ENCODE measurements around the gene EPS8L3. TPM values are rescaled to one million over a fixed set of nuclear protein-coding genes. Genes with fewer than 3 reads are reported as not detected.
A peak's percentile ranks its signal among the peaks of the same experiment; 100 is the strongest.

The EPS8L3 gene
- total RNA-seq, 1 experiment from 2014 or later: not detected

DNA sequence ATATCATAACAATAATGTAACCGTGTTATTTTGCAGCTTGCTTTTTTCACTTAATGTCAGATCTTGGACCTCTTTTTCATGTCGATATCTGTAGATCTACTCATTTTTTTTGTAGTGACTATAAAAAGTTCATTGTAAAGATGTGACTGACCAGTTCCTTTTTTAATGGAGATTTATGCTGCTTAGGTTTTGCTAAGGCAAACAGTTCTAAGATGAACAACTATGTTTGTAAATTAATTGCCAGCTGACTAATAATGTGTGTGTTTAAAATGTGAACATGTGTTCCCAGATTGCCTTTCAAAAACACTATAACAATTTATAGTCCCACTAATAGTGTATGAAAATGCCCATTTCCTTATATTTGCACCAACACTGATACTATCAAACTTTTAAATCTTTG, 18.1 kb upstream of the EPS8L3 start:
- Histone ChIP-seq H3K27me3 (ENCODE audit: control insufficient read depth, insufficient read depth, low read length) (no peaks in the 10 kb centered on the region), H3K9me3 (ENCODE audit: control insufficient read depth, insufficient read depth, low read depth, low read length) (no peaks in the 10 kb centered on the region), H3K4me3 (ENCODE audit: low read depth in 2 of 2, low read length in 2 of 2) (no peak overlapping the region), H3K27ac (ENCODE audit: low read length) (peak overlapping the region; percentile 93), H3K4me1 (ENCODE audit: control insufficient read depth, insufficient read depth, low read length) (peaks cover 63% of the 10 kb centered on the region), H3K36me3 (ENCODE audit: control insufficient read depth, insufficient read depth, low read length) (no peaks in the 10 kb centered on the region)
- in situ Hi-C loops (cut with HindIII; ENCODE audit: low pct_unique_long_range_greater_than_20kb, low sequenced_read_pairs): no loop called here
- intact Hi-C loops (cut with micrococcal nuclease; ENCODE audit: unreplicated experiment): no loop called here
- CTCF ChIA-PET: no interaction called here
- ATAC-seq: no peak
- BruUV-seq (replicated peaks): no TSS peak
- POLR2A ChIA-PET: no interaction called here
- DNase-seq (ENCODE audit: low read depth, low spot score): no peak
- TF ChIP-seq SIN3A (IDR thresholded peaks at IDR 0.05; ENCODE audit: borderline replicate concordance, insufficient read depth, low read depth, low read length): no peak
- TF ChIP-seq POLR2AphosphoS5 (IDR thresholded peaks at IDR 0.05; ENCODE audit: low read depth, low read length): no peak
- TF ChIP-seq, protein P1, sequence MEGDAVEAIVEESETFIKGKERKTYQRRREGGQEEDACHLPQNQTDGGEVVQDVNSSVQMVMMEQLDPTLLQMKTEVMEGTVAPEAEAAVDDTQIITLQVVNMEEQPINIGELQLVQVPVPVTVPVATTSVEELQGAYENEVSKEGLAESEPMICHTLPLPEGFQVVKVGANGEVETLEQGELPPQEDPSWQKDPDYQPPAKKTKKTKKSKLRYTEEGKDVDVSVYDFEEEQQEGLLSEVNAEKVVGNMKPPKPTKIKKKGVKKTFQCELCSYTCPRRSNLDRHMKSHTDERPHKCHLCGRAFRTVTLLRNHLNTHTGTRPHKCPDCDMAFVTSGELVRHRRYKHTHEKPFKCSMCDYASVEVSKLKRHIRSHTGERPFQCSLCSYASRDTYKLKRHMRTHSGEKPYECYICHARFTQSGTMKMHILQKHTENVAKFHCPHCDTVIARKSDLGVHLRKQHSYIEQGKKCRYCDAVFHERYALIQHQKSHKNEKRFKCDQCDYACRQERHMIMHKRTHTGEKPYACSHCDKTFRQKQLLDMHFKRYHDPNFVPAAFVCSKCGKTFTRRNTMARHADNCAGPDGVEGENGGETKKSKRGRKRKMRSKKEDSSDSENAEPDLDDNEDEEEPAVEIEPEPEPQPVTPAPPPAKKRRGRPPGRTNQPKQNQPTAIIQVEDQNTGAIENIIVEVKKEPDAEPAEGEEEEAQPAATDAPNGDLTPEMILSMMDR (IDR thresholded peaks at IDR 0.05): no peak
- TF ChIP-seq, protein P2, sequence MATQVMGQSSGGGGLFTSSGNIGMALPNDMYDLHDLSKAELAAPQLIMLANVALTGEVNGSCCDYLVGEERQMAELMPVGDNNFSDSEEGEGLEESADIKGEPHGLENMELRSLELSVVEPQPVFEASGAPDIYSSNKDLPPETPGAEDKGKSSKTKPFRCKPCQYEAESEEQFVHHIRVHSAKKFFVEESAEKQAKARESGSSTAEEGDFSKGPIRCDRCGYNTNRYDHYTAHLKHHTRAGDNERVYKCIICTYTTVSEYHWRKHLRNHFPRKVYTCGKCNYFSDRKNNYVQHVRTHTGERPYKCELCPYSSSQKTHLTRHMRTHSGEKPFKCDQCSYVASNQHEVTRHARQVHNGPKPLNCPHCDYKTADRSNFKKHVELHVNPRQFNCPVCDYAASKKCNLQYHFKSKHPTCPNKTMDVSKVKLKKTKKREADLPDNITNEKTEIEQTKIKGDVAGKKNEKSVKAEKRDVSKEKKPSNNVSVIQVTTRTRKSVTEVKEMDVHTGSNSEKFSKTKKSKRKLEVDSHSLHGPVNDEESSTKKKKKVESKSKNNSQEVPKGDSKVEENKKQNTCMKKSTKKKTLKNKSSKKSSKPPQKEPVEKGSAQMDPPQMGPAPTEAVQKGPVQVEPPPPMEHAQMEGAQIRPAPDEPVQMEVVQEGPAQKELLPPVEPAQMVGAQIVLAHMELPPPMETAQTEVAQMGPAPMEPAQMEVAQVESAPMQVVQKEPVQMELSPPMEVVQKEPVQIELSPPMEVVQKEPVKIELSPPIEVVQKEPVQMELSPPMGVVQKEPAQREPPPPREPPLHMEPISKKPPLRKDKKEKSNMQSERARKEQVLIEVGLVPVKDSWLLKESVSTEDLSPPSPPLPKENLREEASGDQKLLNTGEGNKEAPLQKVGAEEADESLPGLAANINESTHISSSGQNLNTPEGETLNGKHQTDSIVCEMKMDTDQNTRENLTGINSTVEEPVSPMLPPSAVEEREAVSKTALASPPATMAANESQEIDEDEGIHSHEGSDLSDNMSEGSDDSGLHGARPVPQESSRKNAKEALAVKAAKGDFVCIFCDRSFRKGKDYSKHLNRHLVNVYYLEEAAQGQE (IDR thresholded peaks at IDR 0.05; ENCODE audit: insufficient read depth in 1 of 2, low read depth in 2 of 2, low read length in 1 of 2): no peak
- TF ChIP-seq TCF7L2 (IDR thresholded peaks at IDR 0.05; ENCODE audit: low read depth, low read length): no peak

DNA sequence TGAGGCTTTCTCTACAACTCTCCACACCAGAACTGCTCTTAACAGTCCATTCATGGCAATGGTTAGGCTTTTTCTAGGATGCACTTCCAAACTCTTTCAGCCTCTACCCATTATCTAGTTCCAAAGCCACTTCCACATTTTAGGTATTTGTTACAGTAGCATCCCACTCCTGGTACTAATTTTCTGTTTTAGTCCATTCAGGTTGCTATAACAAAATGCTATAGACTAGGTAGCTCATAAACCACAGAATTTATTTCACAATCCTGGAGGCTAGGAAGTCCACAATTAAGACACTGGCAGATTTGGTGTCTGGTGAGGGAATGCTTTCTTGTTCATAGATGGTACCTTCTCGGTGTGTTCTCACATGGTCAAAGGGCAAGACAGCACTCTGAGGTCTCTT, 17.3 kb upstream of the EPS8L3 start:
- in situ Hi-C loops (cut with HindIII; ENCODE audit: low pct_unique_long_range_greater_than_20kb, low sequenced_read_pairs): no loop called here
- DNase-seq (ENCODE audit: low read depth, low spot score) (no peak), ATAC-seq (no peak)
- H3K27ac ChIP-seq (ENCODE audit: low read length): peak overlapping the region; percentile 93
- POLR2A ChIA-PET: no interaction called here
- BruUV-seq (replicated peaks): no TSS peak
- CTCF ChIA-PET: no interaction called here
- H3K4me3 ChIP-seq (ENCODE audit: low read depth in 2 of 2, low read length in 2 of 2): no peak overlapping the region
- H3K27me3 ChIP-seq (ENCODE audit: control insufficient read depth, insufficient read depth, low read length): no peaks in the 10 kb centered on the region
- H3K36me3 ChIP-seq (ENCODE audit: control insufficient read depth, insufficient read depth, low read length): no peaks in the 10 kb centered on the region
- intact Hi-C loops (cut with micrococcal nuclease; ENCODE audit: unreplicated experiment): no loop called here
- H3K4me1 ChIP-seq (ENCODE audit: control insufficient read depth, insufficient read depth, low read length): peaks cover 62% of the 10 kb centered on the region
- H3K9me3 ChIP-seq (ENCODE audit: control insufficient read depth, insufficient read depth, low read depth, low read length): no peaks in the 10 kb centered on the region
- TF ChIP-seq SIN3A (IDR thresholded peaks at IDR 0.05; ENCODE audit: borderline replicate concordance, insufficient read depth, low read depth, low read length) (no peak), POLR2AphosphoS5 (IDR thresholded peaks at IDR 0.05; ENCODE audit: low read depth, low read length) (no peak), TCF7L2 (IDR thresholded peaks at IDR 0.05; ENCODE audit: low read depth, low read length) (no peak)
- TF ChIP-seq, protein P2 (IDR thresholded peaks at IDR 0.05; ENCODE audit: insufficient read depth in 1 of 2, low read depth in 2 of 2, low read length in 1 of 2): no peak
- TF ChIP-seq, protein P1 (IDR thresholded peaks at IDR 0.05): no peak
